ENCODE measurements around the gene DDX41. TPM values are rescaled to one million over a fixed set of nuclear protein-coding genes. Genes with fewer than 3 reads are reported as not detected.
A peak's percentile ranks its signal among the peaks of the same experiment; 100 is the strongest.

DDX41 gene
- total and polyA plus RNA-seq, 4 donors, result 67.1 to 126 (median 106) TPM

DNA sequence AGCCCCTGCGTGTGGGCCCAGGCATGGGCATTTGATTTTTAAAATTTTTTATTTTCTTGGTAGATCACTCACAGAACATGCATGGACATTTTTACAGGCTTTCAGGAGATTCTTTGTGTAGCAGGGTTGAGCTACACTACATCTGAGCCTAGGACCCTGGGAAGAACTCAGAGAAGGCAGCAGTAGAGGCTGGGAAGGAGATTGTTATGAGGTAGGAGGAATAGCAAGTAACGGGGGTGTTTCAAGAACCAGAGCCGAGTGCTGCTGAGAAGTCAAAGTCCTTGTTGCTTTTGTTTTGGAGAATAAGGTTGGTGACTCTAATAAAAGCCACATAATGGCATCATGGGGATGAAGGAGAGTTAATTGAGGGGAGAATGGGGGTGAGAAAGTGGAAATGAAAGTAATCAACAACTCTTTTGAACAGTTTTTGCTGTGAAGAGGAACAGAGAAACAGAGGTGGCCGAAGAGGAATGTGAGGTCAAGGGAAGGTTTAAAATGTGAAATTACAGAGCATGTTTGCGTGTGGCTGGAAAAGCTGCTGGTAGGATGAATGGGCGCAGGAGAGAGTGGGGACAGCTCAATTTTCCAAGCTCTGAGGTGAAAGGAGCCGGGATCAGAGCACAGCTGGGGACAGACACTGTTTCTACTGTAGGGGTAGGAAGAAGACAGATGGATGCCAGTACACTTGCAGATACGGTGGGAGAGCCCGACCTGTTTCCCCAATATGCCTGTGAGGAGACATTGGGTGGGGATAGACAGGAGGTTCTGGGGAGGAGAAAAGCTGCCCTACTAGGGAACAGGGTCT is 14.7 kb downstream of the DDX41 start:
- Histone ChIP-seq H3K9me3 (ENCODE audit: control insufficient read depth, insufficient read depth, low read length) (no peaks in the 10 kb centered on the region), H3K4me3 (ENCODE audit: low read depth, low read length) (no peak overlapping the region), H3K4me1 (ENCODE audit: control insufficient read depth, insufficient read depth, low read length) (peaks cover 29% of the 10 kb centered on the region), H3K36me3 (ENCODE audit: control insufficient read depth, insufficient read depth, low read length) (peaks cover 27% of the 10 kb centered on the region), H3K27ac (ENCODE audit: low read depth, low read length) (no peak overlapping the region), H3K27me3 (ENCODE audit: control insufficient read depth, insufficient read depth, low read length) (peaks cover 7% of the 10 kb centered on the region)
- 44% methylated on average over 8 of the region's 9 CpGs for WGBS (ENCODE audit: insufficient coverage)
- no peak for DNase-seq (ENCODE audit: low read depth in 4 of 6, low spot score in 6 of 6)

DNA sequence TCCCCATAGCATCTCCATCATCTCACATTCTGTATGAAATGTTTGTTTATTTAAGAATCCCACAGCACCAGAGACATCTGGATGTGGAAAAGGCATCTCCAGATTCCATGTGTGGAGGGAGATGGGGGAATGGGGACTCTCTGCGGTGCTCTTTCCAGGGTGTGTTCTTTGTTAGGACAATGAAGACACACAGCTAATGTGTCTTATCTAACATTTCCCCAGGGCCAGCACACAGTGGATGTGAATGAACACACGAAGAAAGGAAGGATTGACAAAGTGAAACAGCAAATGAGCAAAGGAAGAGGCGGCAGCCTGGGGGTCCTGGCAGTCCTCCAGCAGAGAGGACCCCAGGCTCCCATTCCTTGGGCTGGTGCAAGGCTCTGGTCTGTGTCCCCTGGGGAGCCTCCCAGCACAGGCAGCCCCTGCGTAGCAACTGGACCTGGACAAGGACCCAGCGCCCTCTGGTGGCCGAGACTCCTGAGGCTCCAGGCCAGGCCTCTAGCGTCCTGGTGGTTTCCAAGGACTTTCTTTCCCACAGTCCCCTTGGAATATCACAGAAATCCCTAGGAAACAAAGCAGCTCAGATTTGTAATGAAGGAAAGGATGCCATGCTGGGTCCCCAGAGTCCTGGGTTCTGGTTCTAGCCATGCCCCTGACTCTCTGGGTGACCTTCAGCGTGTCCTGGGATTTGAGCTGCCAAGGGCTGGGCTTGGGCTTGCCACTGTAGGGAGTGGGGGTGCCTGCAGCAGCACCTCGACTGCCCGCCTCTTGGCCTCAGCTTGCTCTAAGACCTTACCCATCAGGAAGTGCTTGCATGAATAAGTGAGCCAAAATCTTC is 15.9 kb downstream of the DDX41 start:
- Histone ChIP-seq H3K4me1 (ENCODE audit: control insufficient read depth, insufficient read depth, low read length) (peaks cover 41% of the 10 kb centered on the region), H3K27ac (ENCODE audit: low read depth, low read length) (peak overlapping the region; percentile 26), H3K27me3 (ENCODE audit: control insufficient read depth, insufficient read depth, low read length) (peaks cover 7% of the 10 kb centered on the region), H3K36me3 (ENCODE audit: control insufficient read depth, insufficient read depth, low read length) (peaks cover 31% of the 10 kb centered on the region), H3K9me3 (ENCODE audit: control insufficient read depth, insufficient read depth, low read length) (no peaks in the 10 kb centered on the region), H3K4me3 (ENCODE audit: low read depth, low read length) (no peak overlapping the region)
- WGBS (ENCODE audit: insufficient coverage), result 38% methylated on average over 6 of the region's 10 CpGs
- DNase-seq (ENCODE audit: low read depth in 4 of 6, low spot score in 6 of 6), result peak in 5 of 6 donors; percentile 64 to 95 (median 78)

DNA sequence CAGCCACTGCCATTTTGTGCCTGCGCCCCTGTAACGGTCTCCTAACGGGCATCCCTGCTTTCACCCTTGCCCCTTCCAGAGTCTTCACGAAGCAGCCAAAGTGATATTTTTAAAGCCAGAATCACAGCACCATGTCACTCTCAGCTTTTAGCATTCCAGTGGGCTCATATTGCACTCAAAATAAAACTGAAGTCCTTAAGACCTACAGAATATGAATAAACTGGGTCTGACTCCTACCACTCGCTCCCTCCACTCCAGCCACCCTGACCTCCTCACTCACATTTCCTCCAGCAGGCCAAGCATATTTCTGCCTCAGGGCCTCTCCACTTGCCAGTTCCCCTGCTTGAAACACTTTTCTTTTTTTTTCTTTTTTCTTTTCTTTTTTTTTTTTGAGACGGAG is 16.9 kb downstream of the DDX41 start:
- H3K27ac ChIP-seq (ENCODE audit: low read depth, low read length), result no peak overlapping the region
- 75% methylated on average over 5 of the region's 6 CpGs for WGBS (ENCODE audit: insufficient coverage)
- no peak for DNase-seq (ENCODE audit: low read depth in 4 of 6, low spot score in 6 of 6)
- no peak overlapping the region for H3K4me3 ChIP-seq (ENCODE audit: low read depth, low read length)
- peaks cover 51% of the 10 kb centered on the region for H3K4me1 ChIP-seq (ENCODE audit: control insufficient read depth, insufficient read depth, low read length)
- peaks cover 35% of the 10 kb centered on the region for H3K36me3 ChIP-seq (ENCODE audit: control insufficient read depth, insufficient read depth, low read length)
- no peaks in the 10 kb centered on the region for H3K9me3 ChIP-seq (ENCODE audit: control insufficient read depth, insufficient read depth, low read length)
- peaks cover 7% of the 10 kb centered on the region for H3K27me3 ChIP-seq (ENCODE audit: control insufficient read depth, insufficient read depth, low read length)

- Histone ChIP-seq H3K36me3 (ENCODE audit: control insufficient read depth, insufficient read depth, low read length) (peaks cover 30% of the 10 kb centered on the region), H3K27me3 (ENCODE audit: control insufficient read depth, insufficient read depth, low read length) (peaks cover 7% of the 10 kb centered on the region), H3K4me3 (ENCODE audit: low read depth, low read length) (peak overlapping the region; percentile 74), H3K27ac (ENCODE audit: low read depth, low read length) (peak overlapping the region; percentile 42), H3K9me3 (ENCODE audit: control insufficient read depth, insufficient read depth, low read length) (no peaks in the 10 kb centered on the region), H3K4me1 (ENCODE audit: control insufficient read depth, insufficient read depth, low read length) (peaks cover 68% of the 10 kb centered on the region)
- 9% methylated on average over 48 of the region's 48 CpGs for WGBS (ENCODE audit: insufficient coverage)
- DNase-seq (ENCODE audit: low read depth in 4 of 6, low spot score in 6 of 6), result no peak
These were observed 18.6 kb downstream of the DDX41 start for GRCh38 chr5:177498013-177498787.

DNA sequence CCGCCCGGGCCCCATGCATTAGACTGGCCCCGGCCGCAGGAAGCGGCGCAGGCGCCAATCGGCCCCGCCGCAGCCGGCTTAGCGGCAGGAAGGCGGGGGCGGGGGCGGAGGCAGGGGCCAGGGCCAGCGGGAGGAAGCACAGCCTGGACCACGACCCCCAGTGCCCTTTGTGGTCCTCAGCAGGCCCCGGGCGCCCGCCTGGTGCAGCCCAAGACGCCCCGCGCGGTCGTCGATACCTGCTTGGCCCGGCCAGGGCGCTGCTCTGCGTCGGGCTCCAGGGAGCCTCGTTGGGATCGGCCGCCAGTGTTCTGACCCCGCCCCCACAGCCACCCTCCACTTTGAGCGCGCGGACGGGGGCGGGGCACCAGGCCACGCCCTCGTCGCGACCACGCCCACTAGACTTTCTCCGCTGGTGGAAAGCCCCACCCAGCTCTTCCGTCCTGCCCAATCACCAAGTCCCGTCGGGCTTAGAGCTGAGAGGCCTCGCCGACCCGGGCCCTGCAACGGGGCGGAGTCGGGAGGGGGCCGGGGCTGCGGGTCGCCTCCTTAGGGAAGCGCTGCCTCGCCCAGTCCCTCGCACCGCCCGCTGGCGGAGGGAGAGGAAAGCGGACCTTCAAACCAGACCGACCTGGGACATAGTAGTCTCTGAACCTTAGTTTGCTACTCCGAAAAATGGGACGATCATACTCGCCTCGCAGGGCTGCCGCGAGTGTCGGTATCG is 19.3 kb downstream of the DDX41 start, which contains the start of gene PDLIM7:
Gene PDLIM7, minus strand, starts transcription at position 313 of the 721 bp plus-strand sequence. CDS start 1,092 bp downstream, outside the sequence.
- peaks cover 68% of the 10 kb centered on the region for H3K4me1 ChIP-seq (ENCODE audit: control insufficient read depth, insufficient read depth, low read length)
- H3K9me3 ChIP-seq (ENCODE audit: control insufficient read depth, insufficient read depth, low read length), result no peaks in the 10 kb centered on the region
- WGBS (ENCODE audit: insufficient coverage), result under 1% methylated on average over 72 of the region's 73 CpGs
- peak within 1 kb of the TSS; percentile 74 for H3K4me3 ChIP-seq (ENCODE audit: low read depth, low read length)
- DNase-seq (ENCODE audit: low read depth in 4 of 6, low spot score in 6 of 6), result peak in 5 of 6 donors; percentile 82 to 98 (median 91)
- peak within 1 kb of the TSS; percentile 93 for H3K27ac ChIP-seq (ENCODE audit: low read depth, low read length)
- peaks cover 7% of the 10 kb centered on the region for H3K27me3 ChIP-seq (ENCODE audit: control insufficient read depth, insufficient read depth, low read length)
- peaks cover 29% of the 10 kb centered on the region for H3K36me3 ChIP-seq (ENCODE audit: control insufficient read depth, insufficient read depth, low read length)

- peak overlapping the region; percentile 74 for H3K4me3 ChIP-seq (ENCODE audit: low read depth, low read length)
- 0% methylated on average over 6 of the region's 29 CpGs for WGBS (ENCODE audit: insufficient coverage)
- DNase-seq (ENCODE audit: low read depth in 4 of 6, low spot score in 6 of 6), result peak in 2 of 6 donors; percentile 67 to 83
- peaks cover 7% of the 10 kb centered on the region for H3K27me3 ChIP-seq (ENCODE audit: control insufficient read depth, insufficient read depth, low read length)
- H3K9me3 ChIP-seq (ENCODE audit: control insufficient read depth, insufficient read depth, low read length), result no peaks in the 10 kb centered on the region
- peak overlapping the region; percentile 93 for H3K27ac ChIP-seq (ENCODE audit: low read depth, low read length)
- peaks cover 35% of the 10 kb centered on the region for H3K36me3 ChIP-seq (ENCODE audit: control insufficient read depth, insufficient read depth, low read length)
- peaks cover 68% of the 10 kb centered on the region for H3K4me1 ChIP-seq (ENCODE audit: control insufficient read depth, insufficient read depth, low read length)
These were observed 20.0 kb downstream of the DDX41 start for GRCh38 chr5:177496727-177497291.

- peak overlapping the region; percentile 93 for H3K27ac ChIP-seq (ENCODE audit: low read depth, low read length)
- 32% methylated on average over 9 of the region's 12 CpGs for WGBS (ENCODE audit: insufficient coverage)
These were observed 20.6 kb downstream of the DDX41 start for GRCh38 chr5:177496070-177496726.

GRCh38 chr5:177495243-177496060 is 21.3 kb downstream of the DDX41 start:
- peaks cover 48% of the 10 kb centered on the region for H3K36me3 ChIP-seq (ENCODE audit: control insufficient read depth, insufficient read depth, low read length)
- H3K27ac ChIP-seq (ENCODE audit: low read depth, low read length), result peak overlapping the region; percentile 93
- H3K9me3 ChIP-seq (ENCODE audit: control insufficient read depth, insufficient read depth, low read length), result no peaks in the 10 kb centered on the region
- peaks cover 65% of the 10 kb centered on the region for H3K4me1 ChIP-seq (ENCODE audit: control insufficient read depth, insufficient read depth, low read length)
- DNase-seq (ENCODE audit: low read depth in 4 of 6, low spot score in 6 of 6), result peak in 1 of 6 donors; percentile 80
- H3K4me3 ChIP-seq (ENCODE audit: low read depth, low read length), result peak overlapping the region; percentile 74
- WGBS (ENCODE audit: insufficient coverage), result 60% methylated on average over 12 of the region's 14 CpGs
- H3K27me3 ChIP-seq (ENCODE audit: control insufficient read depth, insufficient read depth, low read length), result peaks cover 7% of the 10 kb centered on the region

More at GRCh38 chr5:177496070-177496726, 20.6 kb downstream of the DDX41 start:
- H3K9me3 ChIP-seq (ENCODE audit: control insufficient read depth, insufficient read depth, low read length), result no peaks in the 10 kb centered on the region
- peaks cover 40% of the 10 kb centered on the region for H3K36me3 ChIP-seq (ENCODE audit: control insufficient read depth, insufficient read depth, low read length)
- H3K4me3 ChIP-seq (ENCODE audit: low read depth, low read length), result peak overlapping the region; percentile 74
- H3K4me1 ChIP-seq (ENCODE audit: control insufficient read depth, insufficient read depth, low read length), result peaks cover 67% of the 10 kb centered on the region
- H3K27me3 ChIP-seq (ENCODE audit: control insufficient read depth, insufficient read depth, low read length), result peaks cover 7% of the 10 kb centered on the region
- no peak for DNase-seq (ENCODE audit: low read depth in 4 of 6, low spot score in 6 of 6)
